MG63 (cell line): ENCODE measurements around the gene HHAT. TPM values are rescaled to one million over a fixed set of nuclear protein-coding genes. Genes with fewer than 3 reads are reported as not detected.

Experiments
- DNase-seq: peaks from one replicate; pipeline ENCODE4 v3.0.0-alpha.2; 2020
- H3K27me3 ChIP-seq: fragments of 250-450 bp; sonication (Bioruptor Pico); 2 replicates; pipeline ENCODE4 v1.5.1; 2020; ENCODE audit warnings: mild to moderate bottlenecking, moderate library complexity
- H3K36me3 ChIP-seq: fragments of 250-450 bp; sonication (Bioruptor Pico); 2 replicates; pipeline ENCODE4 v1.5.1; 2020; ENCODE audit warnings: mild to moderate bottlenecking, moderate library complexity
- H3K4me3 ChIP-seq: fragments of 250-450 bp; sonication (Bioruptor Pico); 2 replicates; pipeline ENCODE4 v1.5.1; 2020; ENCODE audit warnings: mild to moderate bottlenecking, moderate library complexity
- H3K9me3 ChIP-seq: fragments of 250-450 bp; sonication (Bioruptor Pico); 2 replicates; pipeline ENCODE4 v1.5.1; 2020; ENCODE audit warnings: mild to moderate bottlenecking, moderate library complexity
- total RNA-seq: library from RNA; depleted of rRNA; stranded (reverse); fragments of >200 nt; shearing (Covaris generic); gene quantifications from 2 replicates; pipeline ENCODE4 v1.2.3, GENCODE V29; 2014; ENCODE audit warnings: low replicate concordance; rRNA removed

The HHAT gene
- total RNA-seq: 0.30 and 5.3 TPM in 2 replicates

GRCh38 chr1:210328746-210329503, at the start of gene HHAT:
Gene HHAT, plus strand, starts transcription at chr1:210328902. Its CDS starts 20,074 bp downstream, at chr1:210348976.
- no peaks in the 10 kb centered on the region for H3K27me3 ChIP-seq
- DNase-seq: peak; percentile 89
- H3K4me3 ChIP-seq: peak within 1 kb of the TSS; percentile 64
- no peaks in the 10 kb centered on the region for H3K36me3 ChIP-seq
- H3K9me3 ChIP-seq: no peaks in the 10 kb centered on the region

GRCh38 chr1:210280221-210280620, 48.5 kb upstream of the HHAT start:
- H3K4me3 ChIP-seq: no peak overlapping the region
- no peak for DNase-seq
- peaks cover 5% of the 10 kb centered on the region for H3K9me3 ChIP-seq
- H3K36me3 ChIP-seq: no peaks in the 10 kb centered on the region
- H3K27me3 ChIP-seq: peaks cover 3% of the 10 kb centered on the region

DNA sequence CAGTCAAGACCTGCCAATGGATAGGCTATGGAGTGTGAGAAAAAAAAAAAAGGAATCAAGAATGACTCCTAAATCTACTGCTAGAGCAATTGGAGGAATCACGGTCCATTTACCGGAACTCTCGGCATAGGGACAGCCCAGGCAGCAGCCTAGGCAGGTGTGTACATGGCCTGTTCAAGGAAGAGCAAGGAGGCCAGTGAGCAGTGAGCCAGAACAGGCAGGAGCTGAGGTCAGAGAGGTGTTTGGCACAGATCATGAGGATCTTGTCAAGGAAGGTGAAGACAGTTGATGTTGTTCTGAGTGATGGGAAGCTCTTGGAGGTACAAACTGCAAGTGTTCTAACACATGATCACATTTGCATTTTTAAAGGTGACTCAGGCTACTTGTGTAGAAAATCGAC, 40.6 kb upstream of the HHAT start:
- no peaks in the 10 kb centered on the region for H3K36me3 ChIP-seq
- no peak overlapping the region for H3K4me3 ChIP-seq
- DNase-seq: no peak
- H3K27me3 ChIP-seq: peaks cover 15% of the 10 kb centered on the region
- no peaks in the 10 kb centered on the region for H3K9me3 ChIP-seq

GRCh38 chr1:210289248-210289647, 39.5 kb upstream of the HHAT start:
- no peak overlapping the region for H3K4me3 ChIP-seq
- no peak for DNase-seq

GRCh38 chr1:210291081-210291764, 37.5 kb upstream of the HHAT start:
- H3K27me3 ChIP-seq: peaks cover 5% of the 10 kb centered on the region
- no peak overlapping the region for H3K4me3 ChIP-seq
- no peaks in the 10 kb centered on the region for H3K9me3 ChIP-seq
- DNase-seq: no peak
- no peaks in the 10 kb centered on the region for H3K36me3 ChIP-seq

More at GRCh38 chr1:210289248-210289647, 39.5 kb upstream of the HHAT start:
- H3K9me3 ChIP-seq: no peaks in the 10 kb centered on the region
- no peaks in the 10 kb centered on the region for H3K36me3 ChIP-seq
- peaks cover 15% of the 10 kb centered on the region for H3K27me3 ChIP-seq

DNA sequence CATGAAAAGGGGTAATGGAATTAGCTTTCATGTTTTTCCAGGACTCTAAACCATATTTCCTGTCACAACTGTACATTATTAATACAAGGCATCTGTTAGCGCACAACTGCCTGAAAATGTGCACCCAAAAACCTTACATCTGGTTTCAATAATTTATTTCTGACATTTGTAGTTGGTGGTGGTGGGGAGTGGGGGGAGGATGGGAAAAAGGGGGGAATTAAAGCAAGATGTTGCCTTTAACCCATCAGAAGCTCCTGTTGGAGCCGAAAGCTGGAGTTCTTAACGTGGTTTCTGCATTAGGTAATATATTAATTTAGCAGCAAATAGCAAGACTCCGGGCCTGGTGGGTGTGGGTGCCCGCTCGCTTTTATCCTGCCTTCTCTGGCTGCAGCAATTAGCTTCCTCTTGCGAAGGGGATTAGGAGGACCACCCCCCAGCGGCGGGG, 36.9 kb upstream of the HHAT start:
- Histone ChIP-seq H3K9me3 (no peaks in the 10 kb centered on the region), H3K4me3 (no peak overlapping the region), H3K36me3 (no peaks in the 10 kb centered on the region), H3K27me3 (peaks cover 5% of the 10 kb centered on the region; the same call in 1 of the 2 replicates)
- no peak for DNase-seq

DNA sequence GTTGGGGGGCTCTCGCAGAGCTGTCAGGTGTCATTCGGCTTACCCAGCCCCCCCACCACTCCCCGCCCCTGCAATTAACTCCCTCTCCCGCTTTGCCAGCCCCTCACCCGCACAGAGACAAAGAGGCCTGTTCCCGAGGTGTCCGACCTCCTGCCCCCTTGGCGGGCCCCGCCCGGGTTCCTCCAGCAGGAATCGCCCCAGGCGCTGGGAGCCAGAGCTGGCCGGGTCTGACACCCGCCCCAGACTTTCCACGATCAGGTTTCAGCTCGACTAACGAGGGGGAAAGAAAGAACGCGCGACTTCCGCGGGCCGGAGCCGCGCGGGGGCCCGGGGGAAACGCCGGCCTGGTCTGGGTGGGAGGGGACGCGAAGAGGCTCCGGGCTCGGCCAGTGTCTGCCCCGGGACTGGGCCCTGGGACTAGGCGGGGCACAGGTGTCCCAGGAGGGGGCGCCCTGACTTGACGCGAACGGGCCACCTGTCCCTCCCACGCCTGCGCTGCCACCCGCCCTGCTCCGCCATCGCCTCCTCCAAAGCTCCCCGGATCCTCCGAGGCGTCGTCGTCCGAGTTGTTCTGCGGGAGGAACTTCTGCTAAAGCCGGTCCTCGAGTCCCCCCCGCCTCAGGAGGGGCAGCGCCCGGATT, 36.4 kb upstream of the HHAT start:
- no peak for DNase-seq
- Histone ChIP-seq H3K4me3 (0 out of 2 replicates have a peak overlapping the region, but pooled peaks have one; percentile 3), H3K27me3 (peaks cover 5% of the 10 kb centered on the region; the same call in 1 of the 2 replicates), H3K36me3 (no peaks in the 10 kb centered on the region), H3K9me3 (no peaks in the 10 kb centered on the region)

- H3K36me3 ChIP-seq: no peaks in the 10 kb centered on the region
- H3K9me3 ChIP-seq: no peaks in the 10 kb centered on the region
- peak; percentile 95 for DNase-seq
- H3K4me3 ChIP-seq: no peak overlapping the region
- H3K27me3 ChIP-seq: peaks cover 5% of the 10 kb centered on the region; the same call in 1 of the 2 replicates
Measured at GRCh38 chr1:210293171-210293607, 35.5 kb upstream of the HHAT start.

GRCh38 chr1:210294999-210295745, 33.5 kb upstream of the HHAT start:
- DNase-seq: no peak
- H3K4me3 ChIP-seq: no peak overlapping the region
- H3K27me3 ChIP-seq: peaks cover 5% of the 10 kb centered on the region; the same call in 1 of the 2 replicates
- H3K9me3 ChIP-seq: no peaks in the 10 kb centered on the region
- H3K36me3 ChIP-seq: no peaks in the 10 kb centered on the region

GRCh38 chr1:210296682-210297081, 32.0 kb upstream of the HHAT start:
- Histone ChIP-seq H3K9me3 (no peaks in the 10 kb centered on the region), H3K27me3 (peaks cover 4% of the 10 kb centered on the region; the same call in 1 of the 2 replicates), H3K36me3 (no peaks in the 10 kb centered on the region)

DNA sequence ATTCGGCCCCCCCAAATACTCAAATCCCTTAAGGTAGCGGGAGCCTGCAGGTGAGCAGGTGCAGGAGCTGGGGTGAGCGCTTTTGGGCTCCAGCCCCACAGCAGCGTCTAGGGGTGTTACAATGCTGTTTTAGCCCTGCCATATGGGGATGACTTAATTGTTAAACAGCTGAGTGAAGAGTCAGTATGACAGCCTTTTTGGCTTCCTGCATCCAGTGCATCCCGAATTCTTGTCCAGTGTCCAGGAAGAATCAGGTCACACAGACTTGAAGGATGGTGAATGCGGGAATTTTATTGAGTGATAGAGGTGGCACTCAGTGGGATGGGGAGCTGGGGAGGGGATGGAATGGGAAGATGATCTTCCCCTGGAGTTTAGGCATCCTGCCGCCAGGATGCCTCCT, 30.4 kb upstream of the HHAT start:
- no peak for DNase-seq
- Histone ChIP-seq H3K36me3 (no peaks in the 10 kb centered on the region), H3K9me3 (no peaks in the 10 kb centered on the region), H3K4me3 (no peak overlapping the region), H3K27me3 (no peaks in the 10 kb centered on the region)

More at GRCh38 chr1:210296682-210297081, 32.0 kb upstream of the HHAT start:
- H3K4me3 ChIP-seq: no peak overlapping the region
- DNase-seq: no peak

GRCh38 chr1:210298936-210299335, 29.8 kb upstream of the HHAT start:
- Histone ChIP-seq H3K4me3 (no peak overlapping the region), H3K27me3 (no peaks in the 10 kb centered on the region), H3K36me3 (no peaks in the 10 kb centered on the region), H3K9me3 (no peaks in the 10 kb centered on the region)
- no peak for DNase-seq

DNA sequence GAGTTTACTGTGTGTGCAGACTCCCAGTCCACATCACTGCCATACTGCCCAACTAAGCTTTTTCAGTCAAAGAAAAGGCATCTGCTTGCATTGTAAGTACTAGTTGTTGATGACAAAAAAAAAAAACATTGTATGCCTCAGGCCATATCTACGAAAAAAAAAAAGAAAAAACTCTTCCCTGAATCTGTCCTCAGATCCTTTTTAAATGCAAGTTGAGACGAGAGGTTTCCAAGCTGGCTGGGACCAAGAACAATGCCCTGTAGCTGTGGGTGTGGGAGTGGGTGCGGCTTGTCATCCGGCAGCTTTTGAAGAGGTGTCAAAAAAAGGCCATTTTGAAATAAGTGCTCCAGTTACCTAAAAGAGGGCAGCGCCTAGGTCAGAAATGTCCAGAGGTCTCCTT, 29.2 kb upstream of the HHAT start:
- H3K36me3 ChIP-seq: no peaks in the 10 kb centered on the region
- H3K9me3 ChIP-seq: no peaks in the 10 kb centered on the region
- H3K27me3 ChIP-seq: no peaks in the 10 kb centered on the region
- no peak for DNase-seq
- no peak overlapping the region for H3K4me3 ChIP-seq

DNA sequence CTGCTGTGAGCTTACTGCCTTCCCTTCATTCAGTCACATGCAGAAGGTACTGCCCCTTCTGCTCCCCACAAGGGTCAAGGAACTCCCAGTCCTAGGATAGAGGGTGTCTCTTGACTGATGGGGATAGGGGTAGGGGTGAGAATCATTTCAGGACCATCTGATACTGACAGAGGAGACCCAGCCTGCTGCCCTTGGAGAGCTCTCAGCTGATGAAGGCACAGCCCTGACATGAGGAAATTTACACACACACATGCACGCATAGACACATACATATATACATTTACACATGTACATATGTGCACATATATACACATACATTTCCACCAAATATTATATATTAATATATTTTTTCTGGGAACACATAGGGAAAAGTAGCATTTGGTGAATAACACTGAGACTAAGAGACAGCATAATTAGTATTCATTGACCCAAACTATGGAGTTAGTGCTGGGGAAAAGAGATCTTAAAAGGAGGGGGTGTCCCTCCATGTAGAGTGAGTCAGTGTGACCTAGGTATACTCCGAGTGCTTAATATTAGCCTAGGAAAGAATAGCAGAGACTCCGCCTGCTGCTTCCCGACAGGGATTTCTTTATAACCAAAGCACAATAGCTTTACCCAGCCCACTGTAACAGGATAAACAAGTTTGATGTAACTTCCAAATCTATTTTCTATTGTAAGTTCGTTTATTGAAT, 27.6 kb upstream of the HHAT start:
- no peaks in the 10 kb centered on the region for H3K27me3 ChIP-seq
- no peak overlapping the region for H3K4me3 ChIP-seq
- H3K36me3 ChIP-seq: no peaks in the 10 kb centered on the region
- H3K9me3 ChIP-seq: no peaks in the 10 kb centered on the region
- no peak for DNase-seq

DNA sequence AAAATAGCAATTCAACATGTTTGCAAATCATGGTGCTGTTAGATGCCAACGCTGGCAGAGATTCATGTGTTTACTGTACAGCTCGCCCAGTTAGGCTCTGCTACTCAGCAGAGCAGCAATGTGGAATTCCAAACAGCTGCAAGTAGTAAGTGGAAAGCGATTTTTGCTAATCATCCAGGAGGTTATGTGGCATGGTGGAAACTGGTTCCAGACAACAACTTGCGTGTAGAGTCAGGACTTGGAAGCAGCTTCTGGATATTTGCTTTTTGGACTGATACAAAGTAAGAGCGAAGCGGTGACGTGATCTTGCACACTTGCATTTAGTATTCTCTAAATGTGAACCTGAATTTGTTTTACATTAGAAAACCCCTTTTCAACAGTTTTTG, 27.1 kb upstream of the HHAT start:
- peak; percentile 62 for DNase-seq
- Histone ChIP-seq H3K27me3 (no peaks in the 10 kb centered on the region), H3K36me3 (no peaks in the 10 kb centered on the region), H3K4me3 (no peak overlapping the region), H3K9me3 (no peaks in the 10 kb centered on the region)

GRCh38 chr1:210302501-210302900, 26.2 kb upstream of the HHAT start:
- peak; percentile 63 for DNase-seq
- H3K27me3 ChIP-seq: no peaks in the 10 kb centered on the region
- H3K4me3 ChIP-seq: no peak overlapping the region
- no peaks in the 10 kb centered on the region for H3K9me3 ChIP-seq
- H3K36me3 ChIP-seq: no peaks in the 10 kb centered on the region
